GDM1 (cell line): ENCODE data around the gene CARMIL1.

Experiments
- DNase-seq: peaks from one replicate; lab custom pipeline; 2025; lab: John Stamatoyannopoulos, UW

The CARMIL1 gene

DNA sequence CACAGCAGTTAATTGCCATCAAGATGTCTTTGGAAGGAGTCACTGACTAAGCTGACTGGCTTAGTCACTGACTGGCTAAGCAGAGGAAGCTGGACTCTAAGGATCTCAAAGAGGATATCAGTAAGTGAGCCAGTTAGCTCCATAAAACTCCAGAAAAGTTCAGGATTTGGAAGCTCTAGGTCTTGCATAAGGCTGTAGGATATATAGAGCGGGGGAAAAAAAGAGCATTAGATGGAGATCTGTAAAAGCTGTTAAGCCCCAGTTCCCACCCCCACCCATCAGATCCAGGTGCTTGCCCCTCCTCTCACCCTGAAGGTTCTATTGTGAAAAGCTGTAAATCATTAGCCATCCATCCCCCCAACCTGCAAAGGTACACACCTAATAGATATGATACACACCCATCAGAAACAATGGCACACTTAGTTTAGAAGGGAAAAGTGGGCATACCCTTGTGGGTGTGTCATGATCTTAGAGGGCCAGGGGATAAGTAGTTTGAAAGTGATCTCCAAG is 32.2 kb downstream of the CARMIL1 start:
- no peak for DNase-seq

DNA sequence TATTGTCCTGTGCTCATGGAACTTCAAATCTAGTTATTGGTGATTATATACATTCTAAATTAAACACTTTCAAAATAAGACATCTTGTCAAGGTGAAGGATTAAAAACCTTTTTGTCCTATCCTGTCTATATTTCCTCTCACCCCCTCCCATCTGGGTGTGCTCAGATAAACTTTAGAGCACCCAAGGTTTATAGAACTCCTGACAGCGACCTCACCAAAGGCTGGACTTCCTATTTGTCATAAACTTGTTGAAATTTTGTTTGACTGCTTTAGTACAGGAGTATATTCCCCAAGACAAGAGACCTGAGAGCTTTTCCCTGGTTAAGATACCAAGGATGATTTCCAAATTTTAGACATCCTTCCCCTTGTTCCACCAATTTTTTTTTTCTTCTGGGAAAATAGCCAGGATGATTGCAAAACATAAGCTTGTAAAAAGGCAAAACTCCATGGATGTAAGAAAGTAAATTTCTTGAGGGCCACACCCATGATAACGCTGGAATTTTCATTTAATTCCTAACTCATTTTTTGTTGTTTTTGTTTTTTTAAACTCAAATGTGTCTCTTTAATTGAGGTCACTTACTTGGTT is 33.0 kb downstream of the CARMIL1 start:
- DNase-seq = no peak

DNA sequence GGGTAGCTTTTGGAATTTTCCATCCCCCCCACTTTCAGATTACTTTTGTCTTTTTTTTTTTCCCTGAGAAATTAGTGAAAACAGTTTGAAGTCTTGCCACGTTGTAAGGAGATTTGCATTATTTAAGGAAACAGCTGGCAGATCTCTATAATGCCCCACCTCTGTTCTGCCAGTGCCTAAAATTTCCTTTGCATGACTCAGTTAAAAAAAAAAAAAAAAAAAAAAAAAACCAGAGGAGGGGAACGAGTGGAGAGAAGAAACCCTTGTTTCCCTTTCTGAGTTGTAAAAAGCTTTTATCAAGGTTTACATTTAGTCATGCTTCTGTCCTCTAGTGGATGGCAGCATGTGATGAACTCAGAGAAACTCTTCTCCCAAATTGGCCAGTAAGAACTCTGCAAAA is 33.5 kb downstream of the CARMIL1 start:
- DNase-seq = no peak

DNA sequence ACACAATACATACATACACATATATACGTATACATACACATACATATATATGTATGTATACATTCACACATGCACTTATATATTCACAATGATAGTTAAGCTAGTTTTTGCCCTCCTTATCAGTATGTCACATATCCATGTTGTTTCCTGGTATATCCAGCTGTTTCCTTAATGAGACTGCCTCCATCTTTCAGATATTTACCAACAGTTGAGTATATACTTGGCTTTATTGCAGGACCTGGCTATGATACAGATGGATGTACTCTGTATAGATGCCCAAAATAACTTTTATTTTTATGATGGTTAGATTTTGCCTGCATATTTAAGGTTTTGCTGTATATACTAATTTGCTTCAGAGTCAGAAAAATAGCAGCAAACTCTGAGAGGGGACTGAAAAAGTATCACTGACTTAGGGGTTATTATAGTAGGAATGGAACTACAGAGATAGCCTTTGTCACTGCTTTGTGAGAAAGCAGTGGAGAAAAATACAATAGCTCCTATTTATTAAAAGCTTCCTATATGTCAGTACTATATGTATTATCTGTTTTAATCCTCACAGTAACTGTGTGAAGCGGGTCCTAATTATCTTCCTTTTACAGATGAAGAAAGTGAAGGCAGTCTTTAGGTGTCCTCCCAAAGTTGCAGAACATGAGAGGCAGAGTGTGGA is 35.5 kb downstream of the CARMIL1 start:
- DNase-seq = no peak

DNA sequence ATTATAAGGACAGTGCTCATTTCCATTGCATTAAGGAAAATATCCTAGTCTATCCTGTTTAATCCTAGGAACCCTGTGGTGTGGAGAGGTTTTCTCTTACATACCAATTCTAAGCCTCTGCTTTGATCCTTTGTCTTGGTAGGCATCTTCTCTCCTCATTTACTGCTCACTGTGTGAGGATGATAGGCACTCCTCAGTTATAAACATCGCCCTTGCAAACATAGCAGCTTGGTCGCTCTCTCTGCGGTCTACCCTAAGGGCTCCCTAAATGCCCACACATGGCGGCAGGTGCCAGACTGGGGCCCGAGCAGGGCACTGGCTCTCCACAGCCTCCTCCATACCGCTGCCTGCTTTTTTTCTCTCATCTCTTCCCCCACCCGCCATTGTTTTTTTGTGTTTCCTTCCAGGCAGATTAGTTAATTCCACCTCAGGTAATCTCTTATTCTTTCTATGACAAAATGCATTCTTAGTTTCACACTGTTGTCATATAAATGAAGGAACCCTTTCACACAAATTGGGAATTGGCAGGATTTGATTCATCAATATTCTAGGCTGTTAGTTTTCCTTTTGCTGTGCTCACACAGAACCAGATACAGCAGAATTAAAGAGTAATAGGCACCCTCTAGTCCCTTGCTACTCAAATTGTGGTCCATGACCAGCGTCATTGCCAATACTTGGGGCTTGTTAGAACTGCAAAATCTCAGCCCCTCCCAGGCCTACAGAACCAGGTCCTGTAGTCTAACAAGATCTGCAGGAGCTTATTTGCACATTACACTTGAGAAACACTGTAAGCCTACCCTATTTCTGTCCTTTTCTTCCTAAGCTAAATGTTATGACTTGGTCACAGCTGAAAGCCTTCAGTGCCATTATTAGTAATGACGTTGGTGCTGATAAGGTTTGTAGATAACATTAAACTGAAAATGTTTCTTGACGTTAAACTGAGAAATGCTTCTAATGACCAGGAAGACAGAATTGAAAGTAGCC is 36.3 kb downstream of the CARMIL1 start:
- DNase-seq = no peak

DNA sequence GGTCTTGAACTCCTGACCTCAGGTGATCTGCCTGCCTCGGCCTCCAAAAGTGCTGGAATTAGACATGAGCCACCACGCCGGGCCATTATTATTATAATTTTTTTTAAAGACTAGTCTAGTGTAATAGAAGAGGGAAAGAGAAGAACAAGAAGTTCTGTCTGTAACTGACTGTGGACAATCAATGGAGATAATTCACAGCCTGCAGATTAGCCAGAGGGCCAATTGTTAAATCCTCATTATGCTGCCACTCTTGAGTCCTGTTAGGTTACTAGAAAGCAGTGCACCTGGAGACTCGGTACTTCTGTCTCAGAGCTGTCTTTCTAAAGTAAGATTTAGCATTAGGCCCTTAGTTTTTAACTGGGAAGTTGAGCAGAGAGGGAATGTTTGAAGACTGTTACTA is 37.5 kb downstream of the CARMIL1 start:
- DNase-seq = no peak

DNA sequence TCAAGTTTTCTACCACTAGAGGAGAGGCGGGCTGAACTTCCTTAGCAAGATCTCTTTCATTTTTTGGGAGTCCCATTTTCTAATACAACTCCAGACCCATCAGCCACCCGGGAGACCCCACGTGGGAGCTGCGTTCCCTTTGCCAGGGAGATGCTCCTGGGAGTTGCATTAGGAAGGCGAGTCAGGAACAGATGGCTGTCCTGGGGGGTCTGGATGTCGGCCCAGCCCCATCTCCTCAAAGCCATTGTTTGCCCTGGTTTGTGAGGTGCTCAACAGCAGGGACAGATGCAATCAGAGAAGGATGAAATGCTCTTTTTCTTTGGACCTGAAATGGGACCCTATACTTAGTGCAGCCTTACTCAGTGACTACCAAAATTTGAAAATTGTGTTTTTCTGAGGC is 39.4 kb downstream of the CARMIL1 start:
- DNase-seq = no peak

DNA sequence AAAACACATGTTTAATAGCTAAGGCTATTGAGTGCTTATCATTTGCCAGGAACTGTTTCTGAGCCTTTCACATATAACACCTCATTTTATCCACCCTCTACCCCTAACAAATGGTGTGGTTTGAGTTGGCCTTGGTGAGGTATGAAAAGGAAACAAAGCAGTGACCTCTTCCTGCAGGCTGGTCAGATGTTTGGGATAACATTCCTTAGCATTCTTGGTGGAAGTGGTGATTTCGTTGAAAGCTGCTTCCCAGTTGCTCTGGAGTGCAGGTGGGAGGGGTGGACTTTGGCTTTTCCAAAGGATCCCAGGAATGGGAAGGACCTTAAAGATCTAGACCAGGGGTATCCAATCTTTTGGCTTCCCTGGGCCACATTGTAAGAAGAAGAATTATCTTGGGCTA is 41.3 kb downstream of the CARMIL1 start:
- no peak for DNase-seq

DNA sequence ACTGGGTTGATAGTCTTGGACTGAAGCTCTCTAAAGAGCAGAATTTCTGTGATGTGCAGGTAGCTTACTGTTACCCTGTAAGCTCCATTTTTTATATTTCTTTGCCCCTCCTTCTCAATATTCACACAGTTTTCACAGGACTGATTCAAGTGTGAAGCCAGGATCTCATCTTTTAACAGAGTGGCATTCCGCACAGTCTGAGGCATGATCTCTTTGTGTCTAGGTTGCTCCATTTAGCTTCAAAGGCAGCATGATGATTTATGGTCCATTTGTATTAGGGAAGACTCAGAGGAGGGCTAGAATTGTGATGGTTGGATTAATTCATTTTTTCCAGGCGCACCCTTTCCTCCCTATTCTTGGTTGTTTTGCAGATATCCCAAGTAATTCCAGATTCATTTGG is 43.5 kb downstream of the CARMIL1 start:
- DNase-seq = no peak

DNA sequence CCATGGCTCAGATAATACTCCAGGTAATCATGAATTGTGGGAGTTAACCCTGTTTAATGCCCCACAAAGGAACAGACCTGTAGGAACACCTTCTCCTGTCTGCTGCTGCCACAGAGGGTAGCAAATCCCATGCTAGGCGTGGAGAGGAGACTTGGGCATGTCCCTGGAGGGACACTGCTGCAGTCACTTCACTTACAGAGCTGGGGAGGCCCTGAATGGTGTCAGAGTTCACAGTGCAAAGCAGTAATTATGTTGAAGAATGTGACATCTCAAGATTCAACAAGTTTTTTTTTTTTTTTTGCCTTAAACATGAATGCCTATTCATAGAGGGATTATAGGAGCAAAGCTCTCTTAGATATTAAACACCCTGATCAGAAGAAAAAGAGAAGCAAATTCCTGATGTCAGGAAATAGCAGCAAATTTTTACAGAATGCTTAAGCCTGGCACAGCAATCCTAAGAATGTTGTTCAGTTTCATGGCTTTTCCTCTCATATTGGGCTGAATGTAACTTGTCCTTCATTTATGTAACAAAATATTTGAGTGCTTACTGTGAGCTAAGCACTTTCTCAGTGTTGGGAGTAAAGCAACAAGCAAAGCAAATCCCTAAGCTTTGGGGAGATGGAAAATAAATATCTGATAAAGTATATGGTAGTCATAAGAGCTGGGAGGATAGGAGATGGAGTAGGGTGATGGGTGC is 45.0 kb downstream of the CARMIL1 start:
- DNase-seq = no peak

DNA sequence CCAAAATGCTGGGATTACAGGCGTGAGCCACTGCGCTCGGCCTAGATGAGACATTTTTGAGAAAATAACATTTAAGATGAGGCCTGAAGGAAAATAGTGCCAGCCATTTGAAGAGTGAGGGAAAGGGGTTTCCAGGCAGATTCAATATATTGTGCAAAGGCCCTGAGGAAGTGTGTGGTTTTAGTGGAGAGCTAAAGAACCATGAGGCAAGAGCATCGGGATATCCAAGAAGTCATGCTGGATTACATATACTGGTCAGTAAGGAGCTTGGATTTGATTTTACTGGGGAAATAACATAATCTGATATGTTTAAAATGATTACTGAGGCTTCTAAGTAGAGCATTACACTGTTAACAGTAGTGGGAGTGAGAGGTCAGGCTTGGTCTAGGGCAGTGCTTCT is 47.0 kb downstream of the CARMIL1 start:
- no peak for DNase-seq

DNA sequence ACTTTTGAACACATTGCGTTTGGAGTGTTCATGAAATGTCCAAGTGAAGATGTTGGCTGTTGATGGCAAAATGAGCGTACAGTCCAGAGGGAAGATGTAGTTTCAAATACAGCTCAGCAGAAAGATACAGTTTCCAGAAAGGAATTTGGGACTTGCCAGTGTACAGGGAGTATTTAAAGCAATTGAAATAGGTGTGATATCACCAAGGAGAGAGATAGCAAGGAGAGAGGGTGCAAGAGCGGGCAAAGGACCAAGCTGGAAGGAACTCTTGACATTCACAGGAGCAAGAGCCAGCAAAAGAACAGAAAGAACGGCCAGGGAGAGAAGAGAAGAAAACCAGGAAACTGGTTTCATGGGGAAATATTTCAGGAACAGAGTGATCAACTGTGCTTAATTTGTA is 47.8 kb downstream of the CARMIL1 start:
- DNase-seq = no peak

DNA sequence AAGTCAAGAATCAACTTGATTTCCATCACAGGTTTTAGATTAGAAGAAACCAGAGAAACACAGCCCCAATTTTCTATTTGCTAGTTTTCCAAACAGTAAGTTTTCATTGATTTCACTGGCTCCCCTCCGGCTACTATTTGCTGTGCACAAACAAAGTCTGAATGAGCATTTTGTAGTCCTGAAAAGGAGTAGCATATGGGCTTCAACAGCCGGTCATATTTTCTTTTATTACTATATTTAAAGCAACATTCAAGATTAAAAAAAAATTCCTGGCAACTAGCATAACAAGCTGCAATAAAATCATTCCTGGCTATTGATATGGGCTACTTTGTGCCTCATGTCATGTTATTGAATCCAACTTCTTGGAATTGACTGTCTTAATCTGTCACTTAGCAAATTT is 48.3 kb downstream of the CARMIL1 start:
- no peak for DNase-seq

DNA sequence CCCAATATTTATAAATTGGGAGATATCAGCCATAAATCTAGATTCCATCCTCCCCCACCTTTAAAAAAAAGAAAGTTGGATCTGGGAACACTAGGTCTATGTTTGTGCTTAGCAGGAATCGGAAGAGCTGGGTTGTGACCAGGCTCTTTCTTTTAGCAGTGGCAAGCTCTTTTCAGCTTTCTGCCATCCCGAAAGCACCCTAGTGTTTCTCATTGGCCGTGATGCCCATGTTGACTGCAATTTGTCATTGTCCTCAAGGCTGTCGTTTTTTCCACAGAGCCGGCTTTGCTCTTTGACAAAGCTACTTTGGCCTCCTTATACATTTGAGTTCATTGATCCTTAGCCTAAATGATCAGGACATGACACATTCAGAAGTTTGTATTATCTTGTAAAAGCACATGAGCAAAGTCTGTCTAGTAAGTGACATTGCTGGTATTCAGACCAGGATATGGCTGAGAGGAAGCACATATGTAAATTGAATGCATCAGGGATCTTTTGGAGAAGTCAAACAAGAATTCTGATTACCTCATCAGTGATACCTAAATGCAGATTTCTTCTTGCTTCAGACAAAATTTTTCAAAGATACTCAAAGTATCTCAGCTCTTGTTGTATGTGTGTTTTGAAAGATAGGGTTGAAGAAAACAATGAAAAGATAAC is 50.1 kb downstream of the CARMIL1 start:
- no peak for DNase-seq

DNA sequence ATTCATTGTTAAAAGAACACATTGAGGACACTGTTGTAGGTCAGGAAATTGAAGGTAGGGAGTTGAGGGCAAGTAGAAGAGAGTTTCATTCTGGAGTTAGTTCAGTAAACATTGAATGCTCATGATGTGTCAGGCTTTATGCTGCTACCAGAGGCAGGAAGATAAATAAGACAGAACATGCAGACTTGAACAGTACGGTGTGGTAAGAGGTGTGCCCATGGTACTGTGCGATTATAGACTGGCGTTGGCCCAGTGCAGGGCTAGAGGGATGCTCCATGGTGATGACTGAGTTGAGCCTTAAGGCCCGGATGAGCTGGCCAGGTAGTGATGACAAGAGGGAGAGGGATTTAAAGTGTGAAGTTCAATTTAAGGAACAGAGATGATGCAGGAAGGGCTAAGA is 50.8 kb downstream of the CARMIL1 start:
- DNase-seq = no peak

DNA sequence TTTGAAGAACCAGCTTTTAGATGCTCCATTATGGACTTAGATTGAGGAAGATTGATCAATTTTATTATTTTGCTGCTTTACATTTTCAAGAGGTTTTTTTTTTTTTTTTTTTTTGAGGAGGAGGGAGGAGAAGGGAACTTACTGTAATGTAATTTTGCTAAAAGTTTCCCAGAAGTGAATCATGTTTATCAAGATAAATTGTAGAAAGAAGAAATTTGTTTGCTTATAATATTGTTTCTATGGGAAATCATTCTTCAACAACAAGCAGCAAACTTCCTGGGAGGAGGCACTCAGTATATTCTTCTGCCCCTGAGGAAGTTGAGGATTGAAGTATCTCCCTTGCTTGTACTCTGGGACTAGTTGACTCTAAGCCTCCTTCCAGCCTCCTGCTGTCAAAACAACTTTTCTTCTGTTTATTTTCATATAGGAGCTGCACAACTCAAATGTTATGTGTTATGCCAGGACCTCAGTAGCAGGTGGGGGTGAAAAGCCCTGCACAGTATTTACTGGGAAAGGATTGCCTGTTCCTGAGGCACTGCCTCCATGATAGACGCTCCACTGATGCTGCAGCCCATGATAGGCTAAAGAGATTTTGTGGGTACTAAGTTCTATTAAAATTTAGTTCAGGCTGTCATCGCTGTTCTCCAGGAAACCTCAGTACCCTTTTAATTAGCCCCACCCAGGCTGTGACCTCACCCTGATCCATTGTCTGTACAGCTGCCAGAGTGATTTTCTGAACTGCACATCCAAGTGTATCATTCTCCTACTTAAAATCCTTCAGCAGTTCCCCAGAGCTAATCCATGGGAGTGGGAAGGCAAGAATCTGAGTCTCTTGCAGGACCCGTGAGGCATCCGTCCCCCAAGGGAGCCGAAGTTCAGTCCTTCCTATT is 51.9 kb downstream of the CARMIL1 start:
- no peak for DNase-seq

DNA sequence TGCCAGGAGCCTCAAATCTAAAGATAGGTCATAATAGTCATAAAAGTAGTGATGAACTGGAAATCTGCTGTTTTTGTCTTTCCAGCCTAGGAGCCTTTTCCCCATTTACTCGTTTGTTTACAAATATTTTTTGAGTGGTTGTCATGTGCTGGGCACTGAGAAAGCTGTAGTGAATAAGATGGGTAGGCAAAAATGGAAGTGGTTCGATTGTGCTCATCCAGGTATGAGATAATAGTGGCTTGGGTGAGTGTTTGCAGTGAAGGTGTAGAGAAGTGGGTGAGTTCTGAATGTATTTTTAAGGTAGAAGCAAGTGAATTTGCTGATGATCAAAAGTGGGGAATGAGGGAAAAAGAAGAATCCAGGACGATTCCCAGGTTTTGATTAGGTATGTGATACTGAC is 53.0 kb downstream of the CARMIL1 start:
- no peak for DNase-seq

DNA sequence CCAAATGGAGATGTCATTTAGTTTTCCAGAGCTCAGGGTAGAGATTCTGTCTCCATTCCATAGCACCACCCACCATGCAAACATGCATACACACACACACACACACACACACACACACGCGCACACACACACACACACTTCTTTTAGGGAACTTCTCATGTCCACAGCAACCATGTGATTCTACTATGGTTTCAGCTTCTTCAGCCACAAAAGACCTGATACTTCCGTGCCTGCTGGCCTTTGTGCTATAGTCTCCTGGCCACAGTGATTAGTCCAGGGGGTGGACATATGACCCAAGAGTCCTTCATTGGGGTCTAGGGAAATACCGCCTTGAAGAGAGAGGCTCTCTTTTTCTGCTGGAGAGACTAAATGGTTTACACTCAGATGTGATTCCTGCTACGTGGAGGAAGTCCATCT is 53.5 kb downstream of the CARMIL1 start:
- peak; percentile 17 for DNase-seq

DNA sequence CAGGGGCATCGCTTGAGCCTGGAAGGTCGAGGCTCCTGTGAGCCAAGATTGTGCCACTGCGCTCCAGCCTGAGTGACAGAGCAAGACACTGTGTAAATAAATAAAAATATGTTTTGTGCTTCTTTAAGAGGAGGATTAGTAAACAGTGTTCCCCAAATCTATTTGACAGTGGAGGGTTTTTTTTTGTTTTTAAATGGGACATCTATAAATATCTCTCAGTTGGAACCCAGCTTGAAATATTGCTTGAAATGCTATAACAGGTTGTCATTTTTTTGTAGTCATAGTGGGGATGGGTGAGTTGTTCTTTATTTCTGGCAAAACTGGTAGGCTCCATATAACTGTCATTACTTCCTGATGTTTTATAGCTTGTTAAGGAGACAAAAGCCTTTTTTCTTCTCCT is 54.3 kb downstream of the CARMIL1 start:
- DNase-seq = no peak

DNA sequence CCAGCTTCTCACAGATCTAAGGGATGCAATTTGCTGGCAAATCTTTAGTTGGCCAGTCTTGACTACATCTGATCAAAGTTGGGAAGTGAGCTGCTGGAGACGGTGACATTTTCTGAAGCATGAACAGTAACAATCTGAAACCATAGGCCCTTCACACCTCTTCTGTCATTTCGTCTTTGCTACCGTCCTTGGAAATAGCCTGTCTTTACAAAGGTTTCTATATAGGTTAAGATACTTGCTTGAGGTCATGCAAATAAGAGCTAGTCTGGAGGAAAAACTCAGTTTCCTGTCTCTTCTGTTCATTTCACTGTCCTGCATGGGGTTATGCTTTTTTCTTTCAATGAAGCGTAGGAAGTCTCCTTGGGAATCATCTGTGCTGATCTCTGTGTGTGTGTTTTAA is 55.6 kb downstream of the CARMIL1 start:
- no peak for DNase-seq

DNA sequence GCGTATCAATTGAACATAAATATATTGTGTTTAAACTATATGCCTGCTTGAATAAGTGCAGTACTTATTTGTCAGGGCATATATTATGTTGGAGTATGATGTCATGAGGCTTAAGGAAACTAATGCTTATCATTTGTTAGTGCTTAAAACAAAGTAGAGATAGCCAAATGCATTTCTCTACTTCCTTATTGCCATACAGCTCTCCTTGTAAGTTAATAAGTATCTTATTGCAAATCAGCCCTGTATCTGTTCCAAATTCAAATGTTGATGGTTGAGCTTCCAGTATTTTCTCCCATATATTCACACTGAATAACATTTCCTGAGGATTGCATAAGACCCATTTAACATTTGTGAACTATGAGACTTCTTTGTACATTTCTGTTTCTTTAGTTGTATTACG is 57.8 kb downstream of the CARMIL1 start:
- no peak for DNase-seq
